NOMO-1 (cell line): ENCODE measurements around the gene POR.

ENCODE experiments used
- DNase-seq, 2 experiments: peaks; one replicate each; lab custom pipeline; 2025; ENCODE audit not compliant: unreplicated experiment in 2 of 2; lab: John Stamatoyannopoulos, UW

The POR gene

DNA sequence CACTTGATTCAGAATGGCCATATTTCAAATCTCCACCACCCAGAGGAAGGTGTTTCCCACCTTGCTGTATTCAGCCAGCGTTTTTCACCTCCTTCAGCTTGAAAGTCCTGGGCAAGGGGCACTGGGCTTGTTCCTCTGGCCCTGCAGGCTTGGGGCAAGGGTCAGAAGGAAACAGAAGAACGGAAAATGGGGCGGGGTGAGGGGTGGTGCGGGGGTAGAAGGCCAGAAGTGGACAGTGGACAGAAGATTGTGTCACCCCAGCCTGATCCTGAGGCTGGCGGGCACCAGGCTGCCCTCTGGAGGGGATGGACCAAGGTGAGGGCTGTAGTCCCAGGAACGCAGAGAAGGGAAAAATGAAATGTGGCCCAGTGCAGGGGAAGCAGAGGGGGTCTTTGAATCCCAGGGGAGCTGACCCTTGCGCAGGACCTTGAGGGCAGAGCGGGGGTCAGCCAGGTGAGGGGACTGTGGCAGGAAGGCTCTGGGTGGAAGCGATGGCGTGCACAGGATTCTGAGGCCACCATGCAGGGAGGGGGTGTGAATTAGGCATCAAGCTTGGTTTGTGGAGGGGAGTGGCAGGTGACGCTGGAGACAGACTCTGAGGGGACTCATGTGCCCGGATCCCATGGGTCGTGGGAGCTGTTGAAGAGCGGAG lies 56.5 kb downstream of the POR start:
- DNase-seq: no peak

DNA sequence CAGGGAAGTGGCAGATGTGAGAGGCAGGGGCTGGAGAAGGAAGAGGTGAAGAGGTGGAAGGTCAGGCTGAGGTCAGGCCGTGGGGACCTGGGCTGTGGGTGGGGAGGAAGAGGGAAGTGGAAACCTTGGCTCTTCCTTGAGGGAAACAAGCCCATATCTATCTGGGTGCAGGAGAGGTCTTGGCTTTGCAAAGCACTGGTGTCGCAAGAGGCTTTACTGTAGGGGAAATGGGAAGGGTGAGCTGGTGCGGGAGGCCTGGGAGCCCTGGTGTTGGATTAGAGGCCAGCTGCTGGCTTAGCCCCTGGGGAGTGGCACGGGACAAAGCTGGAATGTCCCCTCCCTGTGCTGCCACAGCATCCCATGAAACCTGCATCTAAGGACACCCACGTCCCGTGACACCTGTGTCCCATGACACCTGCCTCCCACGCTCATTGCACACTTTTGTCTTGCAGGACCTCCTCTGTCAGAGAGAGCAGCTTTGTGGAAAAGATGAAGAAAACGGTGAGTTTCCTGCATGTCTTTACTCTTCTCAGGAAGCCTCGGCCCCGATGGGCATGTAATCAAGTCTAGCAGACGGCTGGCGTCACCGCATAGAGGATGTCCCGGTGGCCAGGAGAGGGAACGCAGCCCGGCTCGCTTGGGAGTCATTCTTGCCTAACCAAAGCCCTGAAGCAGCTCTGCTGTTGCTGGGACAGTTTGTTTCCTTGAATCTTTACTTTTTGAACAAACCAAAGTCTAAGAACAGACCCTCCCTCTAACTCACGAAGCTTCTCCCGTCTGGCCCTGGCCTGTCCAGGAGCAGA lies 57.2 kb downstream of the POR start:
- peak; percentile 30 to 39 for DNase-seq

DNA sequence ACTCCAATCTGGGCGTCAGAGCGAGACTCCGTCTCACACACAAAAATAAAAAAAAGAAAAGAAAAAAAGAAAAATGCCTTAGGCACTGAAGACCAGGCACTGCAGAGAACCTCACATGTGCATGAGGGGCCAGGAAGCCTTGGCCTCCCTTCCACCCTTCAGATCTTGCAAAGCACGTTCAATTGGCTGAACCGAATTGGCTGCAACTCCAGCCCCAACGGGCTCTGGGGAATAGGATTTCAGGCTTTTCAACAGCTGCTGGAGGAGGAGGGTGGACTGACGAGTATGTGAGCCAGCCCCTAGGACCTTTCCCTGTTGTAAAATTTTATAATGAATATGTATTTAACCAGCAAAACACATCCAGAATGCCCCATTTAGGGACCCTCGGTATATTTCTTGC lies 62.8 kb downstream of the POR start:
- DNase-seq: no peak

DNA sequence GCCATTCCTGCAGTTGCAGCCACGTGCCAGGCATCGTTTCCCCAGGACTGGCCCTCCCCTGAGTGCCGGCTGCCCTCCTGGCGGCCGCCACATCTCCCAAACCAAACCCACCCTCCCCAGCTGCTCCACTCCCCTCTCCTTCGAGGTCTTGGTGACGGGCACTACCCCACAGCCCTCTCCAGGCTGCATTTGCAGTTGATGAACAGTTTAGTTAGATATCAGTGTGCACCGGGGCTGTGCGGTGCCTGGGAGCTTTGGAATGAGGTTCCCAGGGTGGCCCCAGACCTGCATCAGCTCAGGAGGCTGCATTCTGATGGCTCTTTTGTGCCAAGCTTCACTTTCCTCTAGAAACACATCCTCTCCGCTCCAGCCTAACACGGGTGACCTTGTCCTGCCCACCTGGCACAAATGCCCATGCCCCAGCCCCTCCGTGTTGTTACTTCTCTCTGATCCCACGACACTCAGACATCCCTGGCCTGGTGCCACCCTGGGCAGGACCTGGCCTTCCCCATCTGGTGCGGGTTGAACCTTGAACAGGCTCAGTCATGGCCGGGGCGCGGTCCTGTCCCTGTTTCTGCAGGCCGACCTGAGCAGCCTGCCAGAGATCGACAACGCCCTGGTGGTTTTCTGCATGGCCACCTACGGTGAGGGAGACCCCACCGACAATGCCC lies 64.9 kb downstream of the POR start:
- no peak for DNase-seq

DNA sequence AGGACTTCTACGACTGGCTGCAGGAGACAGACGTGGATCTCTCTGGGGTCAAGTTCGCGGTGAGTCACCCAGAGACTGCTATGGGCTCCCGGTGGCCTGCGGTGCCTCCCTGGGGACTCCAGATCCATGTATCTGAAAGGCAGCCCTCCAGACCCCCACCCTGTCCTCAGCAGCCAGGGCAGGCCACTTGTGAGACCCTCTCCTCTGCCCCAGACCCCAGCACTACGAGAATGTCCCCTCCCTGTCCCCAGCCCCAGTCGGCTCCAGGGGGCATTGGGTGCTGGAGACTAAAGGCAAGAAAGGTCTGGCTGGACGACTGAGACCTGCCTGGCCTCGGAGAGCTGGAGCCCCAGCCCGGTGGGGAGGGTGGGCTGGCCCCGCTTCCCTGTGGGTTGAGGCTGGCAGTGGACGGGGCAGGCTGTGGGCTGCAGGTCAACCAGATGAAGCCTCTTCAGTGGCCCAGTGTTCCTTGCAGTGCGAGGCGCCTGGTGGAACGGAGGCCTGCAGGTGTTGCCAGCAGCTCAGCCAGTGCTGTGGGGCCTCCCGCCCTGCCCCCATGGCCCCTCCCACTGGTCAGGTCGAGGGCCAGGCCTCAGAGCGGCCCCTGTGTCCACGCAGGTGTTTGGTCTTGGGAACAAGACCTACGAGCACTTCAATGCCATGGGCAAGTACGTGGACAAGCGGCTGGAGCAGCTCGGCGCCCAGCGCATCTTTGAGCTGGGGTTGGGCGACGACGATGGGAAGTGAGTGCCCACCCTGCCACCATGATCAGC lies 65.7 kb downstream of the POR start:
- no peak for DNase-seq

DNA sequence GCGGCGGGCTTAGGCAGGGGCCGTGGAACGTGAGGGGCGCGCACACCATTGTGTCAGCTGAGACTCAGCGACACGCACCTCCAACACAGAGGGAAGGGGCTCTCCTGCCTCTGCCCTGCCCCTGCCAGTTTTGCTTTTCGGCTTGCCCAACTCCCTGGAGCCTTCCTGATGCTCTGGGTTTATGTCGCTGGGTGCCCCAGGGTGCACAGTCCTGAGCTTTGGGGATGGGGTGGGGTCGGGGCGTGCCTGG lies 66.2 kb downstream of the POR start:
- no peak for DNase-seq

DNA sequence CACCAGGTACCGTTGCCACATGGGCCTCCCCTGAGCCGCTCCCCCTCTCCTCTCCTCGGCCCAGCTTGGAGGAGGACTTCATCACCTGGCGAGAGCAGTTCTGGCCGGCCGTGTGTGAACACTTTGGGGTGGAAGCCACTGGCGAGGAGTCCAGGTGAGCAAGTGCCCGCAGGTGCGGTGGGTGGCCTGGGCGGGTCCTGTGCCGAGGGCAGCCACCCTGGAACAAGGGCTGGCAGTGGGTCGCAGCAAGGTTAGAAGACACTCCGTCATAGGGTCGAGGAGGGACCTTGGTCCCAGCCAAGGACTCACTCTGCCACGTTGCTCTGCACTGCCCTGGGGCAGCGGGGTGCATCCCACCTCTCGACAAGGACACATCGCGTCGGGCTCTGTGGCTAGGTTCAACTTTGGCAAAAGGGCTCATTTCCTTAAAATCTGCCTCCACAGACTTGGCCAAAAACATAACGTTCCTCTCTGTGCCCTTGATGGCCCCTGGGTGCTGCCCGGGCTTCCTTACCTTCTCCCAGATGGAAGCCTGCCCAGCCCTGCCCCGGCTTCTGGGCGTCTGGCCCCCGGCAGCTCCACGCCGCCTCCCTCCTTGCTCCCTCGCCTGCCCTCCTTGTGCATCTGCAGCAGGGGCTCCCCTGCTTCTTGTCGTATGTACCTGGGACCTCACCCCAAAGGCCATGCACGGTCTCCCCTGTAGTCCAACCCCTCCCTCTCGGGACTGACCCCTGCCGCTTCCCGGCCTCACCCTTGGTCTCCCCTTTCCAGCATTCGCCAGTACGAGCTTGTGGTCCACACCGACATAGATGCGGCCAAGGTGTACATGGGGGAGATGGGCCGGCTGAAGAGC lies 66.7 kb downstream of the POR start:
- DNase-seq: no peak

DNA sequence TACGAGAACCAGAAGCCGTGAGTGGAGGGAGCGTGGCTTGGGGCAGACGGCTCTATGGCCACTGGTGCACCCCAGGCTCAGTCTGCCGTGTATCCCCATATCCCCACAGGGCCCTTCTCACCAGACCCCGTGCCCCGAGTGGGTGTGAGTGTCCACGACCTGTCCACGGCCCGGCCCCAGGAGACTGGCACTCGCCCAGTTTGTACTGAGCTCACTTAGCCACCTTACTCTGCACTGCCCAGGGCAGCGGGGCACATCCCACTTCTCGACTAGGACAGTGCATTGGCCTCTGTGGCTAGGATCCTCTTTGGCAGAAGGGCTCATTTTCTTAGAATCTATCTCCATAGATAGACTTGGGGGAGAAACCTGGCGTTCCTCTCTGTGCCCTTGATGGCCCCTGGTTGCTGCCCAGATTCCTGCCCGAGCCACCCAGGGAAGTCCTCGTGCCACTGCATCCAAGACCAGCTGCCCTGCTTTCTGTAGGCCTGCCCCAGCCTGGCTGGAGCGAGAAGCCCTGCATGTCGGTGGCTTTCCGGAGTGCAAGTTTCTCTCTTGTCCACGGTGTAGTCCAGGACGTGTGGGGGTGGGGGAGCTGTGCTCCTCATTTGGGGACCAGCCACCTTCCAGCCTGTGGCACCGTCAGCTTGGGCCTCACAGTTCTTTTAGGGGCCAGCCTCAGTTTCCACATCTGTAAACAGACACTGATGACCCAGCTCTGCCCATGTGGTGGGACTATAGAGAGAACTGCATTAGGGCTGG lies 67.5 kb downstream of the POR start:
- no peak for DNase-seq

DNA sequence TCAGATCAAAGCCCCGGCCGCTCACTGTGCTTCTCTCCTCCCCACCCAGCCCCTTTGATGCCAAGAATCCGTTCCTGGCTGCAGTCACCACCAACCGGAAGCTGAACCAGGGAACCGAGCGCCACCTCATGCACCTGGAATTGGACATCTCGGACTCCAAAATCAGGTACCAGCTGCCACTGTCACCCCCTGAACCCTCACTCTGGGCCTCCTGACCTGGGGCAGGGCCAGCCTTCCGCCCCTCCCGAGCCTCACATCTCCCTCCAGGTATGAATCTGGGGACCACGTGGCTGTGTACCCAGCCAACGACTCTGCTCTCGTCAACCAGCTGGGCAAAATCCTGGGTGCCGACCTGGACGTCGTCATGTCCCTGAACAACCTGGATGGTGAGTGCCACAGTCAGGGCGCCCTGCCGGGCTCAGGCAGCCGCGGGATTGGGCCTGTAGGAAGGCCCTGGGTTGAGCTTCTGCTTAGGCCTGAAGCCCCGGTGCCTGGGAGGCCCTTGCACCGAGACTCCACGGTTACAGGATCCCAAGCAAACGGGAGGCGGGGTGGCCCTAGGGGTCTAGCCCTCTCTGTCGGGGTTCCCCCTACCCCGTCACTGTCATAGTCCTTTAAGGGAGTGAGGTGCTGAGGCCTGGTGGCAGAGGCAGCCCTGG lies 68.6 kb downstream of the POR start:
- no peak for DNase-seq

DNA sequence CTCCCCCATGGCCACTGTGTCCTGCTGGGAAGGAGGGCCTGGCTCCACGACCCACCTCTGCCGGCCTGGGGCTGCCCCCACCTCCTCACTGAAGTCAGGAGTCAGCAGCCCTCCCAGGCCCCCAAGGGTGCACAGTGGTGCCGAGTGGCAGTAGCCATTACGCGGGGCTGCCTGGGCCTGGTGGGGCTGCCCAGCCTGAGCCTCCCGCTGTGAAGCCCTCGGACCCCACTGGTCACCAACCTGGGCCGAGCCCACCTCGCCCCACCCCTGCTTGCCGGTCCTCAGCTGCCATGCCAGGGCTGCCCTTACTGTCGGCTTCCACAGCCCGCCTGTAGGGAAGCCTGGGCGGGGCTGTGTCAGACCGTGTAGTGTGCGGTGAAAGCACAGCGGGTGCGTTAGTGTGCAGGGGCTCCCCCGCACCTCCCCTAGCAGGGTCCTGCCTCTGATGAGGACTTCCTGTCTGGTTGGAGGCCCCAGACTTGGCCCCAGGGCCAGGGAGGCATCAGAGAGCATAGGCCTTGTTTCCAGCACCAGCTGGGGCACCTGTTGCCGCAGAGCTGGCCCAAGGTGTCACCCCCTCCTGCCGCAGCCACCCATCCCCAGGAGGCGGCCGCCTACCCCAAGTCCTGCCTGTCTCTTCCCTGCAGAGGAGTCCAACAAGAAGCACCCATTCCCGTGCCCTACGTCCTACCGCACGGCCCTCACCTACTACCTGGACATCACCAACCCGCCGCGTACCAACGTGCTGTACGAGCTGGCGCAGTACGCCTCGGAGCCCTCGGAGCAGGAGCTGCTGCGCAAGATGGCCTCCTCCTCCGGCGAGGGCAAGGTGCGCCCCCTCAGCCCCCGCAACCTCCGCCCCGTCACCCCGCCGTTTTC lies 69.4 kb downstream of the POR start:
- no peak for DNase-seq

DNA sequence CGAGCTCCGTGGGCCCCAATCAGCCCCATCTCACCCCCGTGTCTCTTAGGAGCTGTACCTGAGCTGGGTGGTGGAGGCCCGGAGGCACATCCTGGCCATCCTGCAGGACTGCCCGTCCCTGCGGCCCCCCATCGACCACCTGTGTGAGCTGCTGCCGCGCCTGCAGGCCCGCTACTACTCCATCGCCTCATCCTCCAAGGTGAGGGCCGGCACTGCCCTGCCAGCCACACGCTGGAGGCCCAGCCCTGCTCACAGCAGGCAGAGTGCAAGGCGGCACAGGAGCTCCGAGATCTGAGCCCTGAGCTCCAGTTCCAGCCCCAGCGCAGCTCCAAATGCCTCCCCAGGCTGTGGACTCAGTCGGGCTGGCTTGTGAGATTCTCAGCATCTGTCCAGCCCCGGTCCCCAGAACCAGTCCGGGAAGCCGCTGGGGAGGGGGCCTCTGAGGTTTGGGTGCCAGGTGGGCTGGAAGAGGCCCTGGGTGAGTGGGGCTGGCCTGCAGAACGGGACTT lies 70.1 kb downstream of the POR start:
- DNase-seq: no peak

DNA sequence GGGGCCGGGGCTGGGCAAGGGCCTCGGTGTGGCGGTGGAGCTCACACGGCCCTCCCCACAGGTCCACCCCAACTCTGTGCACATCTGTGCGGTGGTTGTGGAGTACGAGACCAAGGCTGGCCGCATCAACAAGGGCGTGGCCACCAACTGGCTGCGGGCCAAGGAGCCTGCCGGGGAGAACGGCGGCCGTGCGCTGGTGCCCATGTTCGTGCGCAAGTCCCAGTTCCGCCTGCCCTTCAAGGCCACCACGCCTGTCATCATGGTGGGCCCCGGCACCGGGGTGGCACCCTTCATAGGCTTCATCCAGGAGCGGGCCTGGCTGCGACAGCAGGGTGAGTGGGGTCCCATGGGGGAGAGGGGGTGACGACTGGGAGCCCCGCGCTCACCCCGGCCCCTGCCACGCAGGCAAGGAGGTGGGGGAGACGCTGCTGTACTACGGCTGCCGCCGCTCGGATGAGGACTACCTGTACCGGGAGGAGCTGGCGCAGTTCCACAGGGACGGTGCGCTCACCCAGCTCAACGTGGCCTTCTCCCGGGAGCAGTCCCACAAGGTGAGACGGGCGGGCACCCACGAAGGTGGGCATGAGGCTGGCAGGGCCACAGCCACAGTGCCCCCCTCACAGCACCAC lies 70.7 kb downstream of the POR start:
- no peak for DNase-seq

DNA sequence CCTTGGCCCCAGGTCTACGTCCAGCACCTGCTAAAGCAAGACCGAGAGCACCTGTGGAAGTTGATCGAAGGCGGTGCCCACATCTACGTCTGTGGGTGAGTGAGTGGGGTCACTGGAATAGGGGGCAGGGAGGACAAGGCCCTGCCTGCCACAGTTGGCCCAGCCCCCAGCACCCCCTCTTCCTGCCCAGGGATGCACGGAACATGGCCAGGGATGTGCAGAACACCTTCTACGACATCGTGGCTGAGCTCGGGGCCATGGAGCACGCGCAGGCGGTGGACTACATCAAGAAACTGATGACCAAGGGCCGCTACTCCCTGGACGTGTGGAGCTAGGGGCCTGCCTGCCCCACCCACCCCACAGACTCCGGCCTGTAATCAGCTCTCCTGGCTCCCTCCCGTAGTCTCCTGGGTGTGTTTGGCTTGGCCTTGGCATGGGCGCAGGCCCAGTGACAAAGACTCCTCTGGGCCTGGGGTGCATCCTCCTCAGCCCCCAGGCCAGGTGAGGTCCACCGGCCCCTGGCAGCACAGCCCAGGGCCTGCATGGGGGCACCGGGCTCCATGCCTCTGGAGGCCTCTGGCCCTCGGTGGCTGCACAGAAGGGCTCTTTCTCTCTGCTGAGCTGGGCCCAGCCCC lies 71.3 kb downstream of the POR start:
- no peak for DNase-seq

DNA sequence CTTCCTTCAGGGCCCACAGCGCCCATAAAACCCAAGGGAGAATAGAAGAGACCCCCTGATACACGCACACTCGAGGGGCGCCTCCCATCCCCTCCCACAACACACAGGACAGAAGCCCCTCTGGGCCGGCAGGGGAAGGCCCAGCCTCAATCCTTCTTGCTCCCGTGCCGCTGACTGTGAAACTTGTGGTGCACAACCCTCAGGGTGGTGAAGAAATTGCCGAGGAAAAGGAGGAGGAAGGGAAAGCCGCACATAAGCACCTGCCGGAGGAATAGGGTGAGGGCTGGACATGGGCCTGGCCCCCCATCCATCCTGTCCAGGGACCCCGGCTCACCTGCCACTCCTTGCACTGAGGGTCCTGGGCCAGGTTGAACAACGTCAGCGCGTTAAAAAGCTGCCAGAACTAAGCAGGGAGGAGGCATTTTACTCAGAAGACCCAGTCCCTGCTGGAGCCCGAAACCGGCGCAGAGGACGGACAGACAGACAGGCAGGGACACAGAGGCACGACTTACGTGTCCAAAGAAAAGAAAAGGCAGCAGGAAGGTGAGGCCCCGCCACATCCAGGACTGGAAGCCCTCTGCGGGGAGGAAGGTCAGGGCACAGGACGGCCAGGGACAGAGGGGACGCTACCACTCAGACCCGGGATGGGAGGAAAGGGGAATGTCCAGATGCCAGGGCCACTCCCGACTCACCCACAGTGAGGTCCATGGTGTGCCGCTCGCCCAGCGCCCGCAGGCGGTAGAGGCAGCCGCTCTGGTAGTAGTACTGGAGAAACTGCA lies 72.3 kb downstream of the POR start:
- no peak for DNase-seq

DNA sequence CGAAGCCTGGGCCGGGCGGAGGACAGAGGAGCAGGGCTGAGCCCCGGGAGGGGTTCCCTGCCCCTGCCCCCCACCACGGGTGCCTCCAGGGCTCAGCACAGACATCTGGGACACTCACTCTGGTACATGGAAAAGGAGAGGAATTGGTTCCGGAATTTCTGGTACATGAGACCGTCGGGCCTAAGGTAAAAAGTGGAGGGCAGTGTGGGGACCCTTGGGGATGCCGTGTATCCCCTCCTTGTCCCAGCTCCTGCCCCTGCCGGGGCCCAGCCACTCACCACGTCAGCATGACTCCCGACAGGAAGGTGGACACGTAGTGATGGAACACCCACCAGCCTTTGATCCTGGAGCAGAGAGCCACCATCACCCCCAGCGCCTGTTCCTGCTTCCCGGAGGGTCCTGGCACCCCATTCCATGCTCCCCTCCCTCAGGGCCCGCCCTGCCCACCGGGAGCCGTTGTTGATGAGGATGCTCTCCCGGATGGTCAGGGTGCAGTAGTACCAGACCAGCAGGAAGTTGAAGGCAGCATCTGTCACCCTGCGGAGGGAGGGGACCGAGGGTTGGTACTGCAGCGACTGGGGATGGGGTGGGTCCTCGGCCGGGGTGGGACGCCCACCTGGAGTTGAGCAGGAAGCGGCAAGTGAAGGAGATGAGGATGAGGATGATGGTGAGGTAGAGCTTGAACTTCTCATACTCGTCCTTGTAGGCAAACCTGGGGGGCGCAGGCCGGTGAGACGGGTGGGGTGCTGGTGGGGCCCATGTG lies 73.0 kb downstream of the POR start:
- DNase-seq: no peak
